K562 (cell line): ENCODE data around the gene TEDDM1. TPM values are rescaled to one million over a fixed set of nuclear protein-coding genes. Genes with fewer than 3 reads are reported as not detected.
A peak's percentile ranks its signal among the peaks of the same experiment; 100 is the strongest.

Experiments used
- ATF2 ChIP-seq: sonication (generic); formaldehyde crosslinking; IDR thresholded peaks from 2 replicates; pipeline ENCODE4 v1.8.1; 2022; ENCODE audit warnings: missing genetic modification reagents
- BMI1 ChIP-seq: fragments of 150-350 bp; IDR thresholded peaks from 2 replicates; pipeline ENCODE4 v1.6.1; 2014; ENCODE audit warnings: low read length
- DLX4 ChIP-seq: fragments of 250-450 bp; sonication (Bioruptor Pico); IDR thresholded peaks from 2 replicates; pipeline ENCODE4 v1.6.1; 2021; ENCODE audit warnings: mild to moderate bottlenecking
- FOSL1 ChIP-seq: fragments of 200-800 bp; sonication (Bioruptor generic); conservative IDR thresholded peaks from 2 replicates; pipeline ENCODE4 v1.6.1; 2016; ENCODE audit warnings: missing genetic modification characterization, missing compliant biosample characterization
- FOXK2 ChIP-seq, 2 experiments: fragments of 450-650 bp; IDR thresholded peaks in 1 of 2; conservative IDR thresholded peaks in 1 of 2; 2 replicates each; pipeline ENCODE4 v1.6.1; 2016; ENCODE audit warnings: low read depth in 2 of 2, mild to moderate bottlenecking in 1 of 2
- HDAC8 ChIP-seq: fragments of 450-650 bp; IDR thresholded peaks from 2 replicates; pipeline ENCODE4 v1.6.1; 2016; ENCODE audit warnings: mild to moderate bottlenecking, missing genetic modification characterization, moderate library complexity, missing compliant biosample characterization
- MLLT1 ChIP-seq, 2 experiments: fragments of 450-650 bp; IDR thresholded peaks; 2 replicates each; pipeline ENCODE4 v1.6.1; 2016
- NCOA1 ChIP-seq: fragments of 450-650 bp; IDR thresholded peaks from 2 replicates; pipeline ENCODE4 v1.6.1; 2016; ENCODE audit warnings: low read depth
- NCOA4 ChIP-seq: fragments of 450-650 bp; IDR thresholded peaks from 2 replicates; pipeline ENCODE4 v1.6.1; 2018; ENCODE audit warnings: mild to moderate bottlenecking; ENCODE audit not compliant: partially characterized antibody
- NFYB ChIP-seq: IDR thresholded peaks from 2 replicates; pipeline ENCODE4 v1.6.1; 2011; ENCODE audit warnings: mild to moderate bottlenecking, moderate library complexity; ENCODE audit not compliant: insufficient read length; ENCODE audit errors: extremely low read depth
- SP2 ChIP-seq: IDR thresholded peaks from 2 replicates; pipeline ENCODE4 v1.6.1; 2011; ENCODE audit warnings: mild to moderate bottlenecking, low read depth, low read length, moderate library complexity; ENCODE audit not compliant: poor library complexity, severe bottlenecking; ENCODE audit errors: extremely low read depth
- TCF7L2 ChIP-seq: fragments of 150-350 bp; IDR thresholded peaks from 2 replicates; pipeline ENCODE4 v1.6.1; 2016; ENCODE audit warnings: low read depth, mild to moderate bottlenecking, low read length, moderate library complexity
- TOE1 ChIP-seq, 2 experiments: fragments of 450-650 bp in 1 of 2; sonication (generic) in 1 of 2; formaldehyde crosslinking in 1 of 2; IDR thresholded peaks; 2 replicates each; pipeline versions ENCODE4 v1.7.1 to v1.8.0; 2016 to 2022; ENCODE audit warnings: borderline replicate concordance in 2 of 2, mild to moderate bottlenecking in 2 of 2, antibody characterized with exemption in 1 of 2, inconsistent platforms in 1 of 2, low read depth in 1 of 2, missing genetic modification reagents in 1 of 2, moderate library complexity in 1 of 2
- YY1 ChIP-seq, 3 experiments: IDR thresholded peaks; 2 replicates each; pipeline ENCODE4 v1.6.1; 2011; ENCODE audit warnings: low read length in 2 of 3, mild to moderate bottlenecking in 2 of 3, moderate library complexity in 2 of 3, borderline replicate concordance in 1 of 3, control low read depth in 1 of 3, low read depth in 1 of 3; ENCODE audit not compliant: insufficient read depth in 3 of 3, insufficient replicate concordance in 2 of 3, control insufficient read depth in 1 of 3, insufficient read length in 1 of 3; ENCODE audit errors: extremely low read depth in 1 of 3
- ZBTB8A ChIP-seq: fragments of 450-650 bp; IDR thresholded peaks from 2 replicates; pipeline ENCODE4 v1.6.1; 2018; ENCODE audit warnings: mild to moderate bottlenecking, moderate library complexity; ENCODE audit not compliant: partially characterized antibody
- ZBTB9 ChIP-seq: fragments of 450-650 bp; formaldehyde crosslinking; IDR thresholded peaks from 2 replicates; pipeline ENCODE4 v1.4.0; 2020; ENCODE audit warnings: mild to moderate bottlenecking, moderate library complexity
- ZFP30 ChIP-seq: fragments of 250-450 bp; sonication (Bioruptor Pico); IDR thresholded peaks from 2 replicates; pipeline ENCODE4 v1.8.0; 2022; ENCODE audit warnings: moderate library complexity, mild to moderate bottlenecking, inconsistent platforms, borderline replicate concordance
- ZNF134 ChIP-seq: fragments of 250-450 bp; sonication (Bioruptor Pico); conservative IDR thresholded peaks from 2 replicates; pipeline ENCODE4 v1.4.0; 2020
- ZNF146 ChIP-seq: IDR thresholded peaks from one replicate; pipeline ENCODE4 v1.6.1; 2018; ENCODE audit warnings: missing compliant biosample characterization; ENCODE audit not compliant: unreplicated experiment
- ZNF174 ChIP-seq: fragments of 250-450 bp; sonication (Bioruptor Pico); IDR thresholded peaks from 2 replicates; pipeline ENCODE4 v1.4.0; 2020; ENCODE audit warnings: mild to moderate bottlenecking
- ZNF274 ChIP-seq: IDR thresholded peaks from 2 replicates; pipeline ENCODE4 v1.6.1; 2011; ENCODE audit warnings: low read depth, mild to moderate bottlenecking, low read length, moderate library complexity, borderline replicate concordance
- ZNF324 ChIP-seq: fragments of 250-450 bp; sonication (Bioruptor Pico); IDR thresholded peaks from 2 replicates; pipeline ENCODE4 v1.4.0; 2020; ENCODE audit warnings: mild to moderate bottlenecking
- ZNF436 ChIP-seq: fragments of 250-450, 450-650 bp; sonication (Bioruptor Pico); formaldehyde crosslinking; IDR thresholded peaks from 2 replicates; pipeline ENCODE4 v1.7.0; 2020; ENCODE audit warnings: mild to moderate bottlenecking
- polyA plus RNA-seq, 8 experiments: library from polyadenylated mRNA; depleted of rRNA in 4 of 8; stranded (reverse) in 5 of 8; unstranded in 3 of 8; fragments of >200 nt; fragmentation: Nextera tagmentation in 2 of 8; fragmentation: Illumina TruSeq in 1 of 8; extraction: Ambion mirVana in 2 of 8; extraction: Trizol in 1 of 8; gene quantifications; 2 replicates each; pipeline versions ENCODE4 v1.2.1 to v1.2.3, GENCODE V29; 2011 to 2014; ENCODE audit warnings: inconsistent platforms in 1 of 8, missing spikeins in 1 of 8
- total RNA-seq, 7 experiments: library from RNA; depleted of rRNA in 6 of 7; stranded (reverse); fragments of >200 nt in 6 of 7; fragmentation: Illumina TruSeq in 2 of 7; extraction: Trizol in 2 of 7; gene quantifications; 2 replicates each; pipeline versions ENCODE4 v1.2.1 to v1.2.3, GENCODE V29; 2011 to 2021; ENCODE audit warnings: low replicate concordance in 1 of 7

The TEDDM1 gene
- total and polyA plus RNA-seq, 9 of the 15 experiments (the other 6 are each of a cell fraction or from before 2014, with no cell fraction given): not detected

- peak; percentile 94 for TF ChIP-seq NFYB
- 0 out of 2 replicates have a peak, but pooled peaks have one; percentile 26 for TF ChIP-seq FOSL1
- no peak for TF ChIP-seq DLX4 (CRISPR knock-in tag)
- no peak for TF ChIP-seq ATF2 (CRISPR knock-in tag)
- TF ChIP-seq BMI1: no peak
- TF ChIP-seq NCOA4: no peak
- TF ChIP-seq ZFP30 (CRISPR knock-in tag): no peak
- peak; percentile 40 for TF ChIP-seq SP2
- TF ChIP-seq ZNF174: no peak
- peak; percentile 42; the same call in 1 of the 2 replicates for TF ChIP-seq ZNF436 (CRISPR knock-in tag)
- no peak for TF ChIP-seq ZNF324 (CRISPR knock-in tag)
- TF ChIP-seq ZNF274: peak; percentile 56; the same call in 1 of the 2 replicates
- TF ChIP-seq ZBTB9: peak; percentile 73
- TF ChIP-seq ZBTB8A: no peak
- TF ChIP-seq FOXK2 (conservative IDR thresholded peaks at IDR 0.05 in 1 of 2, IDR thresholded peaks at IDR 0.05 in 1 of 2; ENCODE audit: low read depth in 2 of 2): peak; percentile 50 to 74
- TF ChIP-seq TOE1 (IDR thresholded peaks at IDR 0.05; ENCODE audit: borderline replicate concordance): peak; percentile 28; the same call in 1 of the 2 replicates
- TF ChIP-seq TOE1 (CRISPR knock-in tag; IDR thresholded peaks at IDR 0.05; ENCODE audit: borderline replicate concordance, low read depth): peak; percentile 47
- TF ChIP-seq TCF7L2: no peak
- no peak for TF ChIP-seq NCOA1
- TF ChIP-seq ZNF146: no peak
- TF ChIP-seq ZNF134 (CRISPR knock-in tag): no peak
- peak; percentile 91 for TF ChIP-seq MLLT1 (IDR thresholded peaks at IDR 0.05)
- TF ChIP-seq HDAC8 (tag): peak; percentile 68; the same call in 1 of the 2 replicates
- TF ChIP-seq YY1 (IDR thresholded peaks at IDR 0.05; ENCODE audit: borderline replicate concordance in 1 of 3, control insufficient read depth in 1 of 3, extremely low read depth in 1 of 3, insufficient read depth in 3 of 3, insufficient read length in 1 of 3, insufficient replicate concordance in 2 of 3, low read depth in 1 of 3, low read length in 2 of 3): peak; percentile 29 to 88 (median 52)
These were observed 9.0 kb downstream of the TEDDM1 start, which contains the start of gene GLUL (continued) for GRCh38 chr1:182391362-182392049.
